ENCODE measurements around the gene SULT1E1. TPM values are rescaled to one million over a fixed set of nuclear protein-coding genes. Genes with fewer than 3 reads are reported as not detected.
"Not testable (repeated sequence)": the region's sequence is repeated elsewhere in the genome, so short reads cannot be mapped to it uniquely, and the experiment has no call there.

SULT1E1 gene
- total and polyA plus RNA-seq, 4 donors = 5.5 TPM; not detected in 3

DNA sequence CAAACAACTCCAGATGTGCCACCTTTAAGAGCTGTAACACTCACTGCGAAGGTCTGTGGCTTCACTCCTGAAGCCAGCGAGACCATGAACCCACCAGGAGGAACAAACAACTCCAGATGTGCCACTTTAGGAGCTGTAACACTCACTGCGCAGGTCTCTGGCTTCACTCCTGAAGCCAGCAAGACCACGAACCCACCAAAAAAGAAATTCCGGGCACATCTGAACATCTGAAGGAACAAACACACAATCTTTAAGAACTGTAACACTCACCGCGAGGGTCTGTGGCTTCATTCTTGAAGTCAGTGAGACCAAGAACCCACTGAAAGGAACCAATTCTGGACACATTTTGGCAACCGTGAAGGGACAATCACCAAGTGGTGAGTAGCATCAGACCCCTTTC lies 34.9 kb downstream of the SULT1E1 start:
- H3K4me3 ChIP-seq (ENCODE audit: low read length in 2 of 2); H3K4me1 ChIP-seq (ENCODE audit: control insufficient read depth in 1 of 2, insufficient read depth in 2 of 2, low read length in 2 of 2); H3K27ac ChIP-seq (ENCODE audit: low read depth in 1 of 2, low read length in 2 of 2); ATAC-seq (ENCODE audit: low FRiP score); DNase-seq; H3K27me3 ChIP-seq (ENCODE audit: control insufficient read depth in 1 of 2, insufficient read depth in 2 of 2, low read length in 1 of 2); H3K9me3 ChIP-seq (ENCODE audit: control insufficient read depth, low read length); intact Hi-C loops (cut with DNase I); H3K36me3 ChIP-seq (ENCODE audit: control insufficient read depth in 1 of 2, insufficient read depth in 2 of 2, low read length in 1 of 2): not testable (repeated sequence)
- 73 to 76% methylated on average over 8 of the region's 8 CpGs for WGBS, 2 donors

DNA sequence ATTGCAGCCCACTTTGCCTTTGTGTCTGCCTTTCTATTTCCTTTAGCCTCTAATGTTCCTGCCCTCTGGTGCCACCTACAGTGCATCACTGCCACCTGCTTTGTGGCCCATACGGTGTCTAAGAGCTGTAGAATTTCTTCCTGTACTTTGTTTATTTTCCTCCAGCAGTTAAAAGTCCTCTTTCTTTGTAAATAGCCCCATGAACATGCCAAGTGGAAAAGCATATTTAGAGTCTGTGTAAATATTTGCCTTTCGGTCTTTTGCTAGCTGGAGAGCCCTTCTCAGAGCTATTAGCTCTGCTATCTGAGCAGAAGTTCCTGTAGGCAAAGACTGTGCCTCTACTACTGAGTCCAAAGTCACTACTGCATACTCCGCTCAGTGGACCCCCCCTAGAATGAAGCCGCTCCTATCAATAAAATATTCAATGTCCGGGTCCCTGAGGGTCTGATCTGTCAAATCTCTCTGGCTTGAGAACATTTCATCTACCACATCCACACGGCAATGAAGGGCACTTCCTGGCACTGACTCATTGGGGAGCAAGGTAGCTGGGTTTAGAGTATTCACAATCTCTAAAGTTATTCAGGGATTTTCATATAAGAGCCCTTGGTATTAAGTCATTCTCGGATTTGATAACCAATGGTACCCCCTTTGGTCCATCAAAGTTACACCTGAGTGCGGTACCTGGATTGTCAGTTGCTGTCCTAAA lies 36.3 kb downstream of the SULT1E1 start:
- ATAC-seq (ENCODE audit: low FRiP score) = peak; percentile 63
- H3K36me3 ChIP-seq (ENCODE audit: control insufficient read depth in 1 of 2, insufficient read depth in 2 of 2, low read length in 1 of 2) = no peaks in the 10 kb centered on the region
- no peaks in the 10 kb centered on the region for H3K9me3 ChIP-seq (ENCODE audit: control insufficient read depth, low read length)
- H3K4me1 ChIP-seq (ENCODE audit: control insufficient read depth in 1 of 2, insufficient read depth in 2 of 2, low read length in 2 of 2) = no peaks in the 10 kb centered on the region
- H3K27me3 ChIP-seq (ENCODE audit: control insufficient read depth in 1 of 2, insufficient read depth in 2 of 2, low read length in 1 of 2) = no peaks in the 10 kb centered on the region
- H3K4me3 ChIP-seq (ENCODE audit: low read length in 2 of 2) = no peak overlapping the region
- no peak overlapping the region for H3K27ac ChIP-seq (ENCODE audit: low read depth in 1 of 2, low read length in 2 of 2)
- intact Hi-C loops (cut with DNase I) = no loop called here
- WGBS, 2 donors = 58 to 61% methylated on average over 8 of the region's 8 CpGs
- DNase-seq = peak in 1 of 2 donors; percentile 43

DNA sequence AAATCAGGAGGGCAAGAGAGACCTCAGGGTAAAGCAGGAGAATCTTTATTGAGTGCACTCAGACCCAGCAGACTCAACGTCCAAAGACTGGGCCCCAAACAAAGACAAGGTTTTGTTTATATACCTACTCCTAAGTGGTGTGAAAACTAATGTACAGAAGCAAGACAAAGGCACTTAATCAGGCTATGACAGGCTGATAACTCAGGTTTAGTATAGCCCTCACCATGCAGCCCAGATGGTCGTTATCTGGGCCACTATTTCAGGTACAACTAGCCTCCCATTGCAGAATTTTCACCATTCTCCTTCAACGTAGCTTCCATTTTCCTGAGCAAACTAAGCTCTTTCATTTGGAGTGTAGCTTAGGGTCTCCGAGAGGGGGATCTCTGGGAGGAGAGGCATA lies 36.9 kb downstream of the SULT1E1 start:
- intact Hi-C loops (cut with DNase I) = no loop called here
- no peak for DNase-seq
- Histone ChIP-seq H3K36me3 (ENCODE audit: control insufficient read depth in 1 of 2, insufficient read depth in 2 of 2, low read length in 1 of 2) (no peaks in the 10 kb centered on the region), H3K4me1 (ENCODE audit: control insufficient read depth in 1 of 2, insufficient read depth in 2 of 2, low read length in 2 of 2) (no peaks in the 10 kb centered on the region), H3K27ac (ENCODE audit: low read depth in 1 of 2, low read length in 2 of 2) (no peak overlapping the region), H3K27me3 (ENCODE audit: control insufficient read depth in 1 of 2, insufficient read depth in 2 of 2, low read length in 1 of 2) (no peaks in the 10 kb centered on the region), H3K4me3 (ENCODE audit: low read length in 2 of 2) (no peak overlapping the region), H3K9me3 (ENCODE audit: control insufficient read depth, low read length) (no peaks in the 10 kb centered on the region)
- ATAC-seq (ENCODE audit: low FRiP score) = no peak
- WGBS, 2 donors = 66 to 78% methylated on average over 4 of the region's 4 CpGs

DNA sequence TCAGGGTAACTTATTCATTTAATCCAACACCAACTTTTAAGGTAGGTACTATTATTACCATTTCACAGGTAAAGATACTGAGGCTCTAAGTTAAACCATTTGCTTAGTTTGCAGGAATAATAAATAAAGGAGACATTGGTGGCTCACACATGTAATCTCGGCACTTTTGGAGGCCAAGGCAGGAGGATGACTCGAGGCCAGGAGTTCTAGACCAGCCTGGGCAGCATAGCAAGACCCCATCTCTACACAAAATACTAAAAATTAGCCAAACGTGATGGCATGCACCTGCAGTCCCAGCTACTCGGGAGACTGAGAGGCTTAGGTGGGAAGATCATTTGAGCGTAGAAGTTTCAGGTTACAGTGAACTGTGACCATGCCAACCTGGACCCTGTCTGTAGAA lies 37.7 kb downstream of the SULT1E1 start:
- intact Hi-C loops (cut with DNase I) = no loop called here
- ATAC-seq (ENCODE audit: low FRiP score) = no peak
- Histone ChIP-seq H3K36me3 (ENCODE audit: control insufficient read depth in 1 of 2, insufficient read depth in 2 of 2, low read length in 1 of 2) (no peaks in the 10 kb centered on the region), H3K4me3 (ENCODE audit: low read length in 2 of 2) (no peak overlapping the region), H3K9me3 (ENCODE audit: control insufficient read depth, low read length) (no peaks in the 10 kb centered on the region), H3K27me3 (ENCODE audit: control insufficient read depth in 1 of 2, insufficient read depth in 2 of 2, low read length in 1 of 2) (no peaks in the 10 kb centered on the region), H3K4me1 (ENCODE audit: control insufficient read depth in 1 of 2, insufficient read depth in 2 of 2, low read length in 2 of 2) (no peaks in the 10 kb centered on the region), H3K27ac (ENCODE audit: low read depth in 1 of 2, low read length in 2 of 2) (no peak overlapping the region)
- 88 to 90% methylated on average over 5 of the region's 5 CpGs for WGBS, 2 donors
- DNase-seq = no peak

DNA sequence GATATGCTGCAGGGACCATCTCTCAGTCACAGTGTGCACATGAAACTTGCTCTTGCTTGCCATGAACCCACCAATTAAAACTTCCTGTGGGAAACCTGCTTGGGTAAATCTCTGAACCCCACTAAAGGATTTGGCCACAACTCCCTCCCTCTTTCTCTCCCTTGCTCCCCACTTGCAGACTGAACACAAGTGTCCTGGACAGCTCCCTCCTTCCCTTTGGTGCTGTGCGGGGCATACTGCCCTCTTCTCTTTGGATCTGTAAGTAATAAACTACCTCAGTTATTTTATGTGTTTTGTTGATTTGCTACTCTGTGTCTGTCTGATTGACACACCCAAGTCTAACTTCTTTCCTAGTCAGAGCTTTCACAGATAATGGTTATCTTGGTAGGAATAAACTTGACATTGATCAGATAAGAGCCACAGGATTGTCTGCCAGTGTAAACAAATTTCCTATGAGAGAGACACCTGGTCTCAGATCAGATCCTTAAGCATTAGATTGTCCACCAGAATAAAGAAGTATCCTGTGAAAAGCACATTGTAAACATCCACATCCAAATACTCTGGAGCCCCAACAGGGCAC lies 41.8 kb downstream of the SULT1E1 start:
- Histone ChIP-seq H3K36me3 (ENCODE audit: control insufficient read depth in 1 of 2, insufficient read depth in 2 of 2, low read length in 1 of 2) (no peaks in the 10 kb centered on the region), H3K4me3 (ENCODE audit: low read length in 2 of 2) (no peak overlapping the region), H3K4me1 (ENCODE audit: control insufficient read depth in 1 of 2, insufficient read depth in 2 of 2, low read length in 2 of 2) (peaks cover 0 to 3% of the 10 kb centered on the region in 2 donors), H3K27ac (ENCODE audit: low read depth in 1 of 2, low read length in 2 of 2) (no peak overlapping the region), H3K27me3 (ENCODE audit: control insufficient read depth in 1 of 2, insufficient read depth in 2 of 2, low read length in 1 of 2) (no peaks in the 10 kb centered on the region), H3K9me3 (ENCODE audit: control insufficient read depth, low read length) (no peaks in the 10 kb centered on the region)
- intact Hi-C loops (cut with DNase I) = no loop called here
- DNase-seq = no peak
- ATAC-seq (ENCODE audit: low FRiP score) = no peak
- 98 to 100% methylated on average over 1 of the region's 1 CpG for WGBS, 2 donors

DNA sequence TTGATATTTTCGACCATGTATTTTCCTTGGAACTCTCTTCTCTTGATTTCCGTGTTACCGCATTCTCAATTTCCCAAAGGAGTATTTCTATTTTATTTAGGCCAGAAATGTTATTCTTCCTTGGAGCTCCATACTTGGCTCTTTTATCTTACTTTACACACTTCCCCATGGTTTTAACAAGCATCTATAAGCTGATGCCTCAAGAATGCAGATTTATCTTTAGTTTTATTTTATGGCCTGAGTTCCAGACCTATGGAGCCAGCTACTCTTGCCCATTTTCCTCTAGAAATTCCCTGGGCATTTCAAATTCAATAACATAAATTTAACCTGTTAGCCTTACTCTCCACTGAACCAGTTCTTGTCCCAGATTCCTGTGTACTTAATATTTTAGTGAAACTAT lies 43.7 kb downstream of the SULT1E1 start:
- H3K27me3 ChIP-seq (ENCODE audit: control insufficient read depth in 1 of 2, insufficient read depth in 2 of 2, low read length in 1 of 2) = no peaks in the 10 kb centered on the region
- no peaks in the 10 kb centered on the region for H3K36me3 ChIP-seq (ENCODE audit: control insufficient read depth in 1 of 2, insufficient read depth in 2 of 2, low read length in 1 of 2)
- ATAC-seq (ENCODE audit: low FRiP score) = no peak
- WGBS, 2 donors = 5 to 8% methylated on average over 3 of the region's 3 CpGs
- peaks cover 0 to 3% of the 10 kb centered on the region in 2 donors for H3K4me1 ChIP-seq (ENCODE audit: control insufficient read depth in 1 of 2, insufficient read depth in 2 of 2, low read length in 2 of 2)
- intact Hi-C loops (cut with DNase I) = no loop called here
- H3K4me3 ChIP-seq (ENCODE audit: low read length in 2 of 2) = no peak overlapping the region
- DNase-seq = no peak
- no peak overlapping the region for H3K27ac ChIP-seq (ENCODE audit: low read depth in 1 of 2, low read length in 2 of 2)
- no peaks in the 10 kb centered on the region for H3K9me3 ChIP-seq (ENCODE audit: control insufficient read depth, low read length)

DNA sequence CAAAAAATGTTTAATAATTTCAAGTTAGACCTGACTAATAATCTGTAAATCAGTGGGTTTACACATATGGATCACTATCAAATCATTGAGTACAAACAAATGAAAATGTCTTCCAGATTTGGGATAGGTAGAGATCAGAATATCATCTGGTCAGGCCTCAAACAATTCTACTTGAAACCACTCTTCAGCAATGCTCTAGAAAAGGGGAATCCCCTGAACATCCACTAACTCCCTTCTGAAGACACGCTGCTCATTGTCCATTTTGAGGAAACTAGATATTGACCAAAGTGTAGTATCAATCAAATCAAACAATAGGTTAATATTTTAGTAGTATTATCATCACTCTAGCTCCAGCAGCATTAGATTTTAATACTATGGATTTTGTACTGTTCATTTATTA lies 46.3 kb downstream of the SULT1E1 start:
- DNase-seq (no peak), ATAC-seq (ENCODE audit: low FRiP score) (no peak)
- Histone ChIP-seq H3K4me3 (ENCODE audit: low read length in 2 of 2) (no peak overlapping the region), H3K9me3 (ENCODE audit: control insufficient read depth, low read length) (no peaks in the 10 kb centered on the region), H3K27ac (ENCODE audit: low read depth in 1 of 2, low read length in 2 of 2) (no peak overlapping the region), H3K27me3 (ENCODE audit: control insufficient read depth in 1 of 2, insufficient read depth in 2 of 2, low read length in 1 of 2) (no peaks in the 10 kb centered on the region), H3K4me1 (ENCODE audit: control insufficient read depth in 1 of 2, insufficient read depth in 2 of 2, low read length in 2 of 2) (peaks cover 0 to 3% of the 10 kb centered on the region in 2 donors), H3K36me3 (ENCODE audit: control insufficient read depth in 1 of 2, insufficient read depth in 2 of 2, low read length in 1 of 2) (no peaks in the 10 kb centered on the region)
- 98 to 100% methylated on average over 1 of the region's 1 CpG for WGBS, 2 donors
- intact Hi-C loops (cut with DNase I) = no loop called here

DNA sequence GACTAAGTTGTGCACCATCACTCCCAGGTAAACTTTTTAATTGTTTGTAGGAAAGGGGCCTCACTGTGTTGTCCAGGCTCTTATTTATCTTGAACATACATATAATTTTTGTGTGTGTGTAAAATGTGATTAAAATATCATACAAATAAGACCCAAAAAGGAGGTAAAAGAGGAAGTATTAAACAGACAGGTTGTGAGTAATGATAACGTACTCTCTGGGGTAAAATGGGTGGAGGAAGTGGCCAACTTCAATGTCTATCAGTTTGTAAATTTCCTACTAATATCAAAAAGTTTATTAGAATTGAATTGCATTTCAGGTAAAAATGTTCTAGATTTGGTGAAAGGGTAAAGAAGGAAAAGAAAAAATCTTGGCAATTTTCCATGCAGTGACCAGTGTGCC lies 48.8 kb downstream of the SULT1E1 start:
- WGBS, 2 donors = 86 to 95% methylated on average over 1 of the region's 1 CpG

DNA sequence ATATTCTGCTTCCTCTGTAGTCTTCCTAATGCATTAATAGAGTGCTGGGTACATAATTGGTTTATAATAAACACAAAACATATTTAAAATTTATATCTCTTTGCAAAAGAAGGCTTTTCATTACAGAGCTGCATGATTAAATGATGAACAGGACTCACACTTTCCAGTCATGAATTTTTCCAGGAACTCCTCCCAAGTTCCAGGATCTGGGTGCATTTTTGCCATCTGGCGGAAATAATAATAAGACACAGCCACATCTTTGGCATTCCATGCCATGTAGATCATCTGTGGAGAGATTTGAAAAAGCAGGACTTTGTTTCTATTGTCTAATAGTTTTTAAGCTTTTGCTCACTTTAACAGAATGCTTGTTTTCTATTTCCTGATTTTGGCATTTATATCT lies 59.3 kb downstream of the SULT1E1 start:
- WGBS, 2 donors = 64 to 73% methylated on average over 1 of the region's 1 CpG
- intact Hi-C loops (cut with DNase I) = no loop called here
- no peaks in the 10 kb centered on the region for H3K27me3 ChIP-seq (ENCODE audit: control insufficient read depth in 1 of 2, insufficient read depth in 2 of 2, low read length in 1 of 2)

More for the DNA sequence above, 48.8 kb downstream of the SULT1E1 start:
- Histone ChIP-seq H3K36me3 (ENCODE audit: control insufficient read depth in 1 of 2, insufficient read depth in 2 of 2, low read length in 1 of 2) (no peaks in the 10 kb centered on the region), H3K27me3 (ENCODE audit: control insufficient read depth in 1 of 2, insufficient read depth in 2 of 2, low read length in 1 of 2) (no peaks in the 10 kb centered on the region), H3K9me3 (ENCODE audit: control insufficient read depth, low read length) (no peaks in the 10 kb centered on the region), H3K4me1 (ENCODE audit: control insufficient read depth in 1 of 2, insufficient read depth in 2 of 2, low read length in 2 of 2) (peaks cover 0 to under 1% of the 10 kb centered on the region in 2 donors), H3K4me3 (ENCODE audit: low read length in 2 of 2) (no peak overlapping the region), H3K27ac (ENCODE audit: low read depth in 1 of 2, low read length in 2 of 2) (no peak overlapping the region)
- no peak for ATAC-seq (ENCODE audit: low FRiP score)
- no peak for DNase-seq
- intact Hi-C loops (cut with DNase I) = no loop called here

More for the DNA sequence above, 59.3 kb downstream of the SULT1E1 start:
- Histone ChIP-seq H3K36me3 (ENCODE audit: control insufficient read depth in 1 of 2, insufficient read depth in 2 of 2, low read length in 1 of 2) (no peaks in the 10 kb centered on the region), H3K27ac (ENCODE audit: low read depth in 1 of 2, low read length in 2 of 2) (no peak overlapping the region), H3K9me3 (ENCODE audit: control insufficient read depth, low read length) (no peaks in the 10 kb centered on the region), H3K4me3 (ENCODE audit: low read length in 2 of 2) (no peak overlapping the region), H3K4me1 (ENCODE audit: control insufficient read depth in 1 of 2, insufficient read depth in 2 of 2, low read length in 2 of 2) (no peaks in the 10 kb centered on the region)
- DNase-seq = no peak
- no peak for ATAC-seq (ENCODE audit: low FRiP score)

Measured in aorta (tissue), 5 donors.